CD4-positive, alpha-beta T cell treated with Interleukin-15 for 4 hours (primary cell): ENCODE measurements around the gene ENKUR.

Experiments
- DNase-seq: peaks from one replicate; pipeline ENCODE4 v3.0.0-alpha.2; 2020; ENCODE audit warnings: low spot score

ENKUR gene

DNA sequence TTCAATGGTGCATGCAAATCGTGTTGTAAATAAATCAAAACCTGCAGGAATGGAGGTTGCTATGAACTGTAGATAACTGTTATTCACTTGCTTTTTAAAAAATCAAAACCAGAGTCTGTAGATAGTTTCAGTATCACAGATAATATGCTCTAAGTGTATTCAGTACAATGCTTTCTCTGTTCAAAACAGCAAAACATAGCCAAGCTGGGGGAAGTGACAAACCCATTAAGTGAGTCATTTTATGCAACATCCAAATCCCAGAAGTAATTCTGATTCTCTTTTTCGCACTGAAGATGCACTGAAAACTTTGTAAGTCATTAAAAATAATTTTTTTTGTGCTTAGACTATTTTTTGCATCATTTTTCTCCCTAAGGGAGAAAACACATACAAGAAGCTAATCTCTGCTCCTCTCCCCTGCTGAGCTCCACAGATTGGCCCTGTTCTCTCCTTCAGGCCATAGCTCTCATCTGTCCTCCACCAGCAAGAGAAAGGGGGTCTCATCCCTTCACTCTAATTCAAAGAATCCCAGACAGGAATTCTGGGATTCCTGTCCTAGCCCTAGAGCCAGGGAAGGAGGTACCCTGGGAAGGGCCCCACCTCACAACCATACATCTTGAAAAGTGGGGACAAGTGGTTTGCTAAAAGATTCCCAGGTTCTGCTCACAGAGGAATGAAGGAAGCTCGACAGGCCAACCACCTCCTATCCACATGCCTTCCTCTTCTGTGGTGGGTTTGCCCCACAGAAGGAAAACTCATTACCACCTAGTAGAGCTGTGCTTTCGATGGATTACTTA is 68.5 kb downstream of the ENKUR start:
- no peak for DNase-seq

DNA sequence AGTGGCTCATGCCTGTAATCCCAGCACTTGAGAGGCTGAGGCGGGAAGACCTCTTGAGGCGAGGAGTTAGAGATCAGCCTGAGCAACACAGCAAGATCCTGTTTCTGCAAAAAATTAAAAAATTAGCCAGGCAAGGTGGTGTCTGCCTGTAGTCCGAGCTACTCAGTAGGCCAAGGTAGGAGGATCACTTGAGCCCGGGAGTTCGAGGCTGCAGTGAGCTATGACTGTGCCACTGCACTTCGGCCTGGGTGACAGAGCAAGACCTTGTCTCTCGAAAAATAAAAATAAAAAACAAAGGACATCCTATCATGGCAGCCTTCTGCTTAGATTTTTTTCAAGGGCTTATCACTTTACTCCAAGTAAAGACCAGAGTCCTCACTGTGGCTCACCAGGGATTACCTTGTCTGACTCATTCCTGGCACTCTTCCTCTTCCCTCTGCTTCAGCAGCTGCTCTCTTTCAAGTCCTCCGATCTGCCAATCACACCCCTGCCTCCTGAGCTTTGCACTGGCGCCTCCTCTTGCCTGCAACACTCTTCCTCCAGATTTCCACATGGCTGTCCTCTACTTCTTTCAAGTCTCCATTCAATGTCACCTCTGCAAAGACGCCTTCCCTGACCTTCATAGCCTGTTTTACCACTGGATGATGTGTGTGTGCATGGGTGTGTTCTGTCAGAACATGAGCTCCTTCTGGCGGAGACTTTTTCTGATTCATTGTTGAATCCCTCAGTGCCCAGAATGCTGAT is 71.3 kb downstream of the ENKUR start:
- no peak for DNase-seq

DNA sequence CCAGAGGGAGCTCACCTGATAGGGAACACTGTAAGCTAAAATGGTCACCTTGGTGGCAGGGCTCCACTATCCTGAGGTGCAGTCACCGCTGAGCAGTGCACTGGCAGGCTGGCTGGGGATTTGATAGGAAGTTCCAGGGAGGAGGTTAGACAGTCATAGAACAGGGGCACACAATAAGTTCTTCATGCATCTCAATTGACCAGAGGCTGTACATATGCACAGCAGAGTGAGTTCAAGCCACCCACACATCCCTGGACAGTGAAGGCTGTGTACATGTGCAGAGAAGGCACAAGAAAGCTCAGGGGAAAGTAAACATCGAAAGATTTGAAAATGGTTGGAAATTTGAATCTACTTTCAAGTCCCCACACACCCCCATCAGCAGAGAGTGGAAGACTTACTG is 77.4 kb downstream of the ENKUR start:
- DNase-seq, result no peak

DNA sequence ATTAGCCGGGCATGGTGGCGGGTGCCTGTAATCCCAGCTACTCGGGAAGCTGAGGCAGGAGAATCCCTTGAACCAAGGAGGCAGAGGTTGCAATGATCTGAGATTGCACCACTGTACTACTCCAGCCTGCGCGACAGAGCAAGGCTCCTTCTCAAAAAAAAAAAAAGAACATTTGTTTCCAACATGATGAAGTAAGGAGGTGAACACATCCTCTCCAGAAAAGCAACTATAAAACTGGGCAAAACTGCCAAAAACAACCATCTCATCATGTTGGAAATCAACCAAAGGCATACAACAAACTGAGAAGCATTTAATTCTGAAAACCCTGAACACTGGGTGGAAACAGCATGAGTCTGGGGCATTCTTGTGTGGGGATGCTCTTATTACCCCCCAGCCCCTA is 77.9 kb downstream of the ENKUR start:
- no peak for DNase-seq

DNA sequence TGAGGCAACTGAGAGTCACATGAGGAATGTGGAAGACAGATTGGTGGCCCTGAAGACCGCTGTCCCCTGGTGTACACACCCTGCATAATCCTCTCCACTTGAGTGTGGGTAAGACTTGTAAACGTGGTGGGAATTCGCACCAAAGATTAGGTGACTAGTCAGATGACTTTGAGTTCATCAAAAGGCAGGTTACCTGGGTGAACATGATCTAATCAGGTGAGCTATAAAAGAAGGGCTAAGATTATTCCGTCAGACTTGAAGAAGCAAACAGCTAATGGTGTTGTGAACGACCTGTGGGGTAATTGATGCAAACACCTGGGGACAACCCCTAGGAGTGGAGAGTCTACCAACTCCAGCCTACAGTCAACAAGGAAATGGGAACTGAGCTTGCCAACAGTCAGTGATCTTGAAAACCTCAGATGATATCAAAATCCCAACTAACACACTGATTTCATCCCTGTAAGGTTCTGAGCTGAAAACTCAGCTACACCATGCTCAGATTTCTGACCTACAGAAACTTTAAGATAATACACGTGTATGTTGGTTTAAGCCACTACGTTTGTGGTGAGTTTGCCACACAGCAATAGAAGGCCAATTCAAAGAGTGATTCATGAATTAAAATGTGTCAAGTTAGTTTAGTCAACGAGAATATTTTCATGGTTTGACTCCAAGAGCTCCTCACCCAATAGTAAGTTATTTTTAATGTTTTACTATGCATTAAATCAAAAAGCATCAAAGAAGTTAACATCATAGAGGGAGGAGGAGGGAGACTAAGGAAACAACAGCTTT is 80.3 kb downstream of the ENKUR start:
- no peak for DNase-seq
